Activated naive CD8-positive, alpha-beta T cell treated with anti-CD3 and anti-CD28 coated beads, Interleukin-2, amount 50 U/mL, for 24 hours (primary cell): Measurements from ENCODE around the gene HP.
"Not testable (repeated sequence)": the region's sequence is repeated elsewhere in the genome, so short reads cannot be mapped to it uniquely, and the experiment has no call there.

ENCODE experiments used
- ATAC-seq: fragments of 150-1000 bp; cut with Tn5 transposase; one replicate; pipeline ENCODE4 v1.10.0; 2021
- DNase-seq: peaks from one replicate; pipeline ENCODE4 v3.0.0; 2021
- H3K27ac Mint-ChIP-seq: one replicate; pipeline ENCODE4 v1.8.0; 2021; ENCODE audit warnings: mild to moderate bottlenecking, mixed read lengths
- H3K27me3 Mint-ChIP-seq: one replicate; pipeline ENCODE4 v1.8.0; 2021; ENCODE audit warnings: mixed read lengths
- H3K36me3 Mint-ChIP-seq: one replicate; pipeline ENCODE4 v1.8.0; 2021; ENCODE audit warnings: low read depth, mixed read lengths
- H3K4me1 Mint-ChIP-seq: one replicate; pipeline ENCODE4 v1.8.0; 2021; ENCODE audit warnings: mixed read lengths
- H3K4me3 Mint-ChIP-seq: one replicate; pipeline ENCODE4 v1.8.0; 2021; ENCODE audit warnings: mild to moderate bottlenecking, moderate library complexity, mixed read lengths
- H3K9me3 Mint-ChIP-seq: one replicate; pipeline ENCODE4 v1.8.0; 2021; ENCODE audit warnings: mixed read lengths

The HP gene

GRCh38 chr16:72054254-72054847 is at the start of gene HP:
Gene HP (plus strand): TSS chr16:72054505. CDS start chr16:72054653, 148 bp downstream.
- not testable (repeated sequence) for H3K27ac Mint-ChIP-seq, DNase-seq, H3K4me3 Mint-ChIP-seq, H3K27me3 Mint-ChIP-seq, H3K36me3 Mint-ChIP-seq, ATAC-seq, H3K4me1 Mint-ChIP-seq
- H3K9me3 Mint-ChIP-seq: peaks cover 12% of the 10 kb centered on the region

- not testable (repeated sequence) for H3K9me3 Mint-ChIP-seq, DNase-seq, ATAC-seq, H3K27ac Mint-ChIP-seq, H3K27me3 Mint-ChIP-seq
- Mint-ChIP-seq H3K36me3 (peaks cover 14% of the 10 kb centered on the region), H3K4me3 (peak overlapping the region; percentile 100), H3K4me1 (peaks cover 32% of the 10 kb centered on the region)
Observed at GRCh38 chr16:72008065-72008423, 46.3 kb upstream of the HP start.

GRCh38 chr16:72008424-72009216 is 45.7 kb upstream of the HP start, which contains the start of gene DHODH:
Gene DHODH (plus strand): TSS chr16:72008744. CDS start chr16:72008765, 21 bp downstream.
- DNase-seq: peak; percentile 97
- Mint-ChIP-seq H3K4me1 (peaks cover 37% of the 10 kb centered on the region), H3K4me3 (peak within 1 kb of the TSS; percentile 100), H3K27me3 (no peaks in the 10 kb centered on the region), H3K36me3 (peaks cover 19% of the 10 kb centered on the region), H3K27ac (peak within 1 kb of the TSS; percentile 100), H3K9me3 (no peaks in the 10 kb centered on the region)
- ATAC-seq: peak; percentile 98

- peaks cover 48% of the 10 kb centered on the region for H3K4me1 Mint-ChIP-seq
- peak overlapping the region; percentile 100 for H3K4me3 Mint-ChIP-seq
- ATAC-seq (no peak), DNase-seq (no peak)
- H3K27me3 Mint-ChIP-seq: no peaks in the 10 kb centered on the region
- no peaks in the 10 kb centered on the region for H3K9me3 Mint-ChIP-seq
- peaks cover 28% of the 10 kb centered on the region for H3K36me3 Mint-ChIP-seq
- H3K27ac Mint-ChIP-seq: peak overlapping the region; percentile 69
Observed at GRCh38 chr16:72009779-72010178, 44.5 kb upstream of the HP start.

- ATAC-seq (no peak), DNase-seq (no peak)
- Mint-ChIP-seq H3K36me3 (peaks cover 41% of the 10 kb centered on the region), H3K27me3 (no peaks in the 10 kb centered on the region), H3K9me3 (no peaks in the 10 kb centered on the region), H3K4me3 (no peak overlapping the region), H3K27ac (peak overlapping the region; percentile 84), H3K4me1 (peaks cover 48% of the 10 kb centered on the region)
Observed at GRCh38 chr16:72012607-72013006, 41.7 kb upstream of the HP start.

- peak; percentile 22 for DNase-seq
- H3K9me3 Mint-ChIP-seq: no peaks in the 10 kb centered on the region
- H3K27ac Mint-ChIP-seq: peak overlapping the region; percentile 84
- H3K27me3 Mint-ChIP-seq: no peaks in the 10 kb centered on the region
- H3K36me3 Mint-ChIP-seq: peaks cover 43% of the 10 kb centered on the region
- peak; percentile 16 for ATAC-seq
- peak overlapping the region; percentile 41 for H3K4me3 Mint-ChIP-seq
- peaks cover 46% of the 10 kb centered on the region for H3K4me1 Mint-ChIP-seq
Observed at GRCh38 chr16:72013389-72013788, 40.9 kb upstream of the HP start.

- Mint-ChIP-seq H3K4me3 (peak overlapping the region; percentile 41), H3K36me3 (peaks cover 44% of the 10 kb centered on the region), H3K27me3 (no peaks in the 10 kb centered on the region), H3K9me3 (no peaks in the 10 kb centered on the region), H3K27ac (peak overlapping the region; percentile 84), H3K4me1 (peaks cover 43% of the 10 kb centered on the region)
- ATAC-seq (peak; percentile 70), DNase-seq (peak; percentile 17)
Observed at GRCh38 chr16:72013888-72014581, 40.3 kb upstream of the HP start.

GRCh38 chr16:72014675-72015074 is 39.6 kb upstream of the HP start:
- Mint-ChIP-seq H3K9me3 (no peaks in the 10 kb centered on the region), H3K4me1 (peaks cover 42% of the 10 kb centered on the region)

GRCh38 chr16:72015124-72015523 is 39.2 kb upstream of the HP start:
- Mint-ChIP-seq H3K27me3 (no peaks in the 10 kb centered on the region), H3K4me1 (peaks cover 38% of the 10 kb centered on the region), H3K4me3 (no peak overlapping the region), H3K9me3 (no peaks in the 10 kb centered on the region), H3K36me3 (peaks cover 40% of the 10 kb centered on the region), H3K27ac (no peak overlapping the region)
- DNase-seq (no peak), ATAC-seq (no peak)

More at GRCh38 chr16:72014675-72015074, 39.6 kb upstream of the HP start:
- peak overlapping the region; percentile 84 for H3K27ac Mint-ChIP-seq
- DNase-seq: no peak
- ATAC-seq: no peak
- H3K4me3 Mint-ChIP-seq: peak overlapping the region; percentile 24
- no peaks in the 10 kb centered on the region for H3K27me3 Mint-ChIP-seq
- peaks cover 44% of the 10 kb centered on the region for H3K36me3 Mint-ChIP-seq

- Mint-ChIP-seq H3K27ac (no peak overlapping the region), H3K36me3 (peaks cover 35% of the 10 kb centered on the region), H3K9me3 (no peaks in the 10 kb centered on the region), H3K4me3 (no peak overlapping the region), H3K4me1 (peaks cover 12% of the 10 kb centered on the region), H3K27me3 (no peaks in the 10 kb centered on the region)
- DNase-seq (no peak), ATAC-seq (no peak)
Observed at GRCh38 chr16:72018470-72018869, 35.8 kb upstream of the HP start.

GRCh38 chr16:72021043-72021442 is 33.3 kb upstream of the HP start:
- ATAC-seq (no peak), DNase-seq (no peak)
- Mint-ChIP-seq H3K27ac (no peak overlapping the region), H3K4me3 (no peak overlapping the region), H3K36me3 (peaks cover 33% of the 10 kb centered on the region), H3K9me3 (no peaks in the 10 kb centered on the region), H3K27me3 (no peaks in the 10 kb centered on the region), H3K4me1 (no peaks in the 10 kb centered on the region)

- Mint-ChIP-seq H3K36me3 (peaks cover 30% of the 10 kb centered on the region), H3K27ac (no peak overlapping the region), H3K4me1 (no peaks in the 10 kb centered on the region)
Observed at GRCh38 chr16:72022127-72022526, 32.2 kb upstream of the HP start.

GRCh38 chr16:72023962-72024361 is 30.3 kb upstream of the HP start:
- ATAC-seq: no peak
- Mint-ChIP-seq H3K27me3 (no peaks in the 10 kb centered on the region), H3K4me3 (no peak overlapping the region), H3K27ac (no peak overlapping the region), H3K36me3 (peaks cover 28% of the 10 kb centered on the region), H3K4me1 (no peaks in the 10 kb centered on the region), H3K9me3 (no peaks in the 10 kb centered on the region)
- no peak for DNase-seq

More at GRCh38 chr16:72022127-72022526, 32.2 kb upstream of the HP start:
- ATAC-seq (no peak), DNase-seq (no peak)
- Mint-ChIP-seq H3K4me3 (no peak overlapping the region), H3K27me3 (no peaks in the 10 kb centered on the region), H3K9me3 (no peaks in the 10 kb centered on the region)

GRCh38 chr16:72024862-72025382 is 29.4 kb upstream of the HP start:
- H3K36me3 Mint-ChIP-seq: peaks cover 28% of the 10 kb centered on the region
- ATAC-seq (no peak), DNase-seq (no peak)
- no peak overlapping the region for H3K4me3 Mint-ChIP-seq
- no peaks in the 10 kb centered on the region for H3K4me1 Mint-ChIP-seq
- H3K27me3 Mint-ChIP-seq: no peaks in the 10 kb centered on the region
- peak overlapping the region; percentile 44 for H3K27ac Mint-ChIP-seq
- no peaks in the 10 kb centered on the region for H3K9me3 Mint-ChIP-seq
